NCI-H2107 (cell line): ENCODE results near the gene SYT6.

Experiments used
- DNase-seq: peaks from one replicate; lab custom pipeline; 2025; lab: John Stamatoyannopoulos, UW

Gene SYT6, protein sequence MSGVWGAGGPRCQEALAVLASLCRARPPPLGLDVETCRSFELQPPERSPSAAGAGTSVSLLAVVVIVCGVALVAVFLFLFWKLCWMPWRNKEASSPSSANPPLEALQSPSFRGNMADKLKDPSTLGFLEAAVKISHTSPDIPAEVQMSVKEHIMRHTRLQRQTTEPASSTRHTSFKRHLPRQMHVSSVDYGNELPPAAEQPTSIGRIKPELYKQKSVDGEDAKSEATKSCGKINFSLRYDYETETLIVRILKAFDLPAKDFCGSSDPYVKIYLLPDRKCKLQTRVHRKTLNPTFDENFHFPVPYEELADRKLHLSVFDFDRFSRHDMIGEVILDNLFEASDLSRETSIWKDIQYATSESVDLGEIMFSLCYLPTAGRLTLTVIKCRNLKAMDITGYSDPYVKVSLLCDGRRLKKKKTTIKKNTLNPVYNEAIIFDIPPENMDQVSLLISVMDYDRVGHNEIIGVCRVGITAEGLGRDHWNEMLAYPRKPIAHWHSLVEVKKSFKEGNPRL

DNA sequence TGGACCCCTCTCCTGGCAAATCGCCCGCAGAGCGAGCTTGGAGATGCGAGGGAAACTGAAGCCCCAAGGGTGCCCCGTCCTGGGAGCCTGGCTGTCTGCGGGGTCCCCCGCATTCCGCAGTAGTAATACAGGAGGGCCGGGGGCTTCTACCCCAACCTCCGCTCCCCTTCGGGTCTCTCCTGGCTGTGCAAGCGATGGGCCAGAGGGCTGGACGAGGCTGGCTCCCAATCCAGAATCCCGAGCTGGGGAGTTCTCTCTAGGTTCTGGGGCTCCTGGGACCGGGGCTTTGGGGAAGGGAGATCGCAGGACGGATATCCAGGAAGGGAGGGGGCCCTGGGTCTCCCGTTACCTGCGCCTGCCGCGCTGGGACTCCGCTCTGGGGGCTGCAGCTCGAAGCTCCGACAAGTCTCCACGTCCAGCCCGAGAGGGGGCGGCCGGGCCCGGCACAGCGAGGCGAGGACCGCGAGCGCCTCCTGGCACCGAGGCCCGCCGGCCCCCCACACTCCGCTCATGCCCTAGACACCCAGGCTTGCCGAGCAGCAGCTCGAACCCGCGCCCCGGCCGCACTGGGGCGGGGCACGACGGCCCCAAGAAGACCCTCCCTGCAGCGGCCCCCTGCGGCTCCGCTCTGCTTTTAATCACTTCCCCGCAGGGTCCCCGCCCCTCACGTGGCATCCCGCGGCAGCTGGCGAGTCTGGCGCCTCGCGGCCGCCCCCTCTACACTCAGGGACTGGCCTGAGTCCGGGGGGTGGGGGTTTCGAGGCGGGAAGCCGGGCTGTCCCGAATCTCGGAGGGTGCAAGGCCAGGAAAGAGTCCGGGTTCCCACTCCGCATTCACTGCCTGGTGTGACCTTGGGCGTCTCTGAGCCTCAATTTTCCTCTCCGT lies at the start of gene SYT6:
Gene SYT6, minus strand, starts transcription at position 609 of the 885 bp plus-strand sequence. Its CDS starts 97 bp downstream, at position 512.
- no peak for DNase-seq

DNA sequence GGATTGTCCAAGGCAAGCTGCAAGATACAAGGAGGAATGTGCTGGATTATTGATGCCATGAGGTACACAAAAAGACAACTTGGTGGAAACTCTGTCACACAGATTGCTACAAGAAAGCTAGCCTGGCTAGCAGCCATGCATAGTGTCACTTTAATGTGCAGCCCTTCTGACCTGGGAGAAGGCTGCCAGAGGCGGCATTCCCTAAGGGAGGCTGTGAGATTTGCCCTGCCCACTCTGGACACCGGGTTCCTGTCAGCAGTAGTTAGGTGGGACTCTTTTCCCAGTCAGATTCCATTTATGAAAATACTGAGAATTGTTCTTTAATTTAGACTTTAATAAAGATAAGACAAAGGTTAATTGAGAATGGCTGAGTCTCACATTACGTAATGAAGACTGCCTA lies 47.8 kb upstream of the SYT6 start:
- no peak for DNase-seq

DNA sequence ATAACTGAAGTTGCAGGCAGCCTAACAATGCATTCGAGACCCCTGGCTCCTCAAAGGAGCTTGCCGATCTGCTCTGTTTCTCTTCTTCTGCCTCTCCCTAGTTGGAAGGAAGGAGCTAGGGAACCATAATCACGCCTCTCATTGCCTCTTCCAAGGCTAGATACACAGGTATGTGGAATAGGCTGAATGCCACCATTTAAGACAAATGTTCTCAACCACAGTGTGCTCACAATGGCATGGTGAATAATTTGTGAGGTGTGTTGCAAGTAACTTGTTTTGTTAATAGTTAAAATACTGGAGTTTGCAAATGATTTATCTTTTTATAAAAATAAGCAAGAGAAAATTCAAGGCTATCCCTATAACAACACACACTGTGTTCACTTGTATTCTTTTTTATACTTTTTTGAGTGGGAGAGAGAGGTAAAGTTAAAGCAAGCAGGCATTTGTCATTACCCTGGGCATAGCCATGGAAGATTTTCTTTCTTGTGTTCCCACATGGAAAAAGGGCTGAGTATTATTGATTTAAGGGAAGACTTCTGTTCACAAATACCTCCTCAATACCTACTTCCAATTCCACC lies 45.4 kb upstream of the SYT6 start:
- DNase-seq = no peak

GRCh38 chr1:114196992-114197907 lies 43.6 kb upstream of the SYT6 start:
- no peak for DNase-seq

DNA sequence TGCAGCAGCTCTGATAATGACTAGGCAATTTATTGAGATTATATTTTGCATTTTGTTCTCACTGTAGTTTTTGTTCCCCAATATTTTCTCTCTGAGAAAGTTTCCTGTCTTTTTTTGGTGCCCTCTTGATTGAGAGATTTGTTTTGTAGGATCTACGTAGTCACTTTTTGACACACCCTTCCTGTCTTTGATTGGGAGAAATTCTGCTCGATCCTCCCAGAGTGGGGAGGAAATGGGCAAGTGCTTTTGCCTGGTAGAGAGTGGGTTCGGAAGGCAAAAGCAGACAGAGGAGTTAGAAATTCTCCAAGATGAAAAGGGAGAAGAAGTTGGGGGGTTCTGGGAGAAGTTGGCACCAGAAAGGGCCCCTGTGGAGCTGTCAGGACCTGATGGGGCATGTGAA lies 42.1 kb upstream of the SYT6 start:
- DNase-seq = no peak

GRCh38 chr1:114192328-114192727 lies 38.7 kb upstream of the SYT6 start:
- no peak for DNase-seq

DNA sequence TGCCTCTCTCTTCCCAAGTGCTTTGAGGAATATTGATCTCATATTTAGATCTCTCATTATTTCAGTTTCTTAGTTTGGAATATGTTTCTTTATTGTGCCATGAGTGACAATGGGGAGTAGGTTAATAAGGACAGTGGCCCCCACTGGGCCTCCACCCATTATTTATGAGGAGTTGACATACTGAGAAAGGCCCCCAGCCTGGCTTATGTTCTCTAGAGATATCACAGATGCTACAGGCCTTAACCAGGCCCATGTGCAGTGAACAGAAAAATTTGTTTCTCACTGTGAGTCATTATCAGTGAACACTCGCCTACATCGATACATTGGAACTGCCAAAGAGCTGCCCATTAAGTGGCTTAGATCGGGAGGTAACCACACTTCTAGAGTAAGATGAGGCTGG lies 35.7 kb upstream of the SYT6 start:
- DNase-seq = no peak

DNA sequence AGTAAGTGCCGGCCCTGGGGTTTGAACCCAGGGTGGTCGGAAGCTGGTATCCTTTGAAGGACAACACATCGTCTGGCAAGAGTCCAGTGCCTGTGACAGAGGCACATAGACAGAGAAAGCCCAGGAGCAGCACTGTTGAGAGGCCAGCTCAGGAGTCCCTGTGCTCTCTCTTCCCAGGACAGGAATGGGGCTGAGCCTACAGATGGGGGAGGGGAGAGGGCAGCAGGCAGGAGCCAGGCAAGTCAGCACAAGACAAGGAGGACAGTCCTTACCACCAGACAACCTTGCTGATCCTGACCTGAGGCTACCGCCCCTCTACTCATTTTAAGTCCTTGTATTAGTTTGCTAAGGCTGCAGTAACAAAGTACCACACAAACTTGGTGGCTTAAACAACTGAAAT lies 27.7 kb upstream of the SYT6 start:
- no peak for DNase-seq

DNA sequence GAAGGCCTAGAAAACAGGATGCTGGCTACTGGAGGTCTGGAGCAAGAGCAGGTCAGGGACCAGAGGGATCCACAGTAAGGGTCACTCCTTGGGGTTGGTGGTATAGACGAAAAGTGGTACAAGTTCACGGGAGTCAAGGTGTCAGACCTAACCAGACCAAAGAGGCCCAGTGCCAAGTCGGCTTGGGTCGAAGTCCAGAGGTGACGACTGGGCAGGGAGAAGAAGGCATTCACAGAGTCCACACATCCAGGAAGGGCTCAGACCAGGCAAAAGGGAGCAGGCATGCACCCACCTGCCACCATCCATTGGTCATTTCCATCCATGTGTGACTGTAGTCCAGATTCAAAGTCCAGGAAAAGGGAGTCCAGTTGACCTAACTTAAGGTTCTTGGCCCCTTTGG lies 27.1 kb upstream of the SYT6 start:
- DNase-seq = no peak

- no peak for DNase-seq
These were observed 25.3 kb upstream of the SYT6 start for GRCh38 chr1:114178936-114179335.

DNA sequence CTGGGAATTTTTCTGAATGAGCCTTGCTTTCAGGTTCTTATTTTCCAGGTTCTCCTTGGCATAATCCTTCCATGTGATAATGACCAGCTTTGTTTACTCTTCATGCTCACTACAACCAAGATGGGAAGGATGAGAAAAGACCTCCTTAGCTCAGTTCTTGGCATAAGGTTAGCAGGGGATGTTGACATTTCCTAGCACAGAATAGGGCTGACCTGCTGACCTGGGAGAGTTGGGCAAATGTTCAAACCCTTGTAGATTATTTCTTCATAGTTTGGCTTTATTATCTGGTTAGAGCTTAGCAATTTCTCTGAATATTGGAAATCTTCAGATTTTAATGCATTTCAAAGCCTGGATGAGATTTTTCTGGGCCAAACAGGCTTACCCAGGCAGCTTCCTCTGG lies 23.6 kb upstream of the SYT6 start:
- DNase-seq = no peak

- DNase-seq = no peak
These were observed 22.7 kb upstream of the SYT6 start for GRCh38 chr1:114176366-114176765.

DNA sequence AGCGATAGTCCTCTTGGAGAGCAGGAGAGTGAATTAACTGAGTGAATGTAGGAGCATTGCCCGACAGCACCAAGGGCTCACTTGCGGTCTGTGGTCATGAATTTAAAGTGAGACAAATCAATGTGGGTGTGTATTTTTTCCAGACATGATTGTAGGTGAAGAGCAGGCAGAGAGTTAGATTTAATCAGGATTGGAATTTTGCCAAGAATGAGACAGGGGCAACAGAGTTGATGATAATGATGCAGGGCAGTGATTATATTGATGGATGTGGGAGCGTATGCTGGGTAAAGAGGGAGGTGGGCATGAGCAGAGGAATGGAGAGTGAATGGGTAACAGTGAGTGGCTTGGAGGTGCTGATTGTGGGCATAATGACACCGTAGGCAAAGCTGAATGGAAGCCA lies 20.0 kb upstream of the SYT6 start:
- DNase-seq = peak; percentile 21

- no peak for DNase-seq
These were observed 15.8 kb upstream of the SYT6 start for GRCh38 chr1:114169509-114169908.

- no peak for DNase-seq
These were observed 13.6 kb upstream of the SYT6 start for GRCh38 chr1:114167226-114167625.

GRCh38 chr1:114164840-114165543 lies 11.3 kb upstream of the SYT6 start:
- DNase-seq = no peak

DNA sequence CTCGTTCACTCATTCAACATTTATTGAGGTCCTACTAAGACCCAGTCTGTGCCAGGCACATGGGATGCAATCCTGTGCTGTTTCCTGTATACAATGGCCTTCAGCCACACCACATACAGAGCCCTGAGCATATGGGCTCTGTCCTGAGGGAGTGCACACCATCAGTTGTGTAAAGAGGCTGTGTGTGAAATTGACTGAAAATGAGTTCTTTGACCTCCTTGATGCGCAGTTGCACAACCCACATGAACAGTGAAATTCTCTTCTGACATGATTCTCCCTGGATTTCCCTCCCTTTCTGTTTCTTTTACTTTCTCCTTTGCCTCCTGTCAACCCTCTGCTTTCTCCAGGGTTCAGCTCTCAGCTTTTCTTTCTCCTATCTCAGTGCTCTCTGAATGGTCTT lies 6.3 kb upstream of the SYT6 start:
- no peak for DNase-seq

- DNase-seq = no peak
These were observed 3.6 kb upstream of the SYT6 start for GRCh38 chr1:114157275-114157660.

- DNase-seq = no peak
These were observed 3.0 kb upstream of the SYT6 start for GRCh38 chr1:114156538-114157274.

DNA sequence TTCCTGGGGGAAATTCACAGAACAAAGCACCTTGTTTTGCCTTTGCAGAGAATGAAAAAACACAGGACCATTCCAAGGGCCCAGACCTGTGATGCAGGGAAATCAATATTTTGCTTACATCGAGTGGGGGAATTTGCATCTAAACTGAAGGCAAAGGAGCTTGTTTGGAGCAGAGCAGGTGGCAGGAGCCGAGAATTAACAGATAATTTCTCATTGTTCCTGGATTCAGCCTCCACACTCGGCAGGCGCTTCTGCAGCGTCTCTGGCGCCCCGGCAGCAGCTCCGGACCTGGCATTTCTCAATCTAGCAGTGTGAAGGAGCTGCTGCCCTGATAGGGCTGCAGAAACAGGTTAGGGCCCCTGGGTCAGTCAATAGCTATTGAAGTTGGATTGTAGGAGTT lies 2.0 kb upstream of the SYT6 start:
- no peak for DNase-seq
